GM21737 (cell line): ENCODE results near the gene ALDH3A1.

Experiments used
- ATAC-seq: cut with Tn5 transposase; IDR thresholded peaks from one replicate; pipeline ENCODE4 v1.9.1; 2021; ENCODE audit warnings: mild to moderate bottlenecking, moderate library complexity; ENCODE audit not compliant: unreplicated experiment

ALDH3A1 gene

DNA sequence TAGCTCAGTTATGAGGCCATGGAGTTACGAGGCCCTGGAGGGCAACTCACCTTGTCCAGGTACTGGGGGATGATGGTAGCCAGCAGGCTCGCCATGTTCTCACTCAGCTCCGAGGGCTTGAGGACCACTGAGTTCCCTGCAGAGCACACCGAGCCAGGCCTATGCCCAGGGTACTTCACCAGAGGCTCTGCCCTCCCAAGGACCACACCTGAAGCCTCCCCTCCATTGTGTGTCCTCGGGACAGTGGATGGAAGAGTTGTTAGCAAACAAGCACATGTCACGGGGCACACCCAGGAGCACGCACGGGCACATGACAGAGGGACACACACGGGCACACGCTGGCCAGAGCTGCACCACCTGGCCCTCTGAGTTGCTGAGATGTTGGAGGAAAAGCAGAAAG is 5.6 kb downstream of the ALDH3A1 start:
- ATAC-seq = no peak

DNA sequence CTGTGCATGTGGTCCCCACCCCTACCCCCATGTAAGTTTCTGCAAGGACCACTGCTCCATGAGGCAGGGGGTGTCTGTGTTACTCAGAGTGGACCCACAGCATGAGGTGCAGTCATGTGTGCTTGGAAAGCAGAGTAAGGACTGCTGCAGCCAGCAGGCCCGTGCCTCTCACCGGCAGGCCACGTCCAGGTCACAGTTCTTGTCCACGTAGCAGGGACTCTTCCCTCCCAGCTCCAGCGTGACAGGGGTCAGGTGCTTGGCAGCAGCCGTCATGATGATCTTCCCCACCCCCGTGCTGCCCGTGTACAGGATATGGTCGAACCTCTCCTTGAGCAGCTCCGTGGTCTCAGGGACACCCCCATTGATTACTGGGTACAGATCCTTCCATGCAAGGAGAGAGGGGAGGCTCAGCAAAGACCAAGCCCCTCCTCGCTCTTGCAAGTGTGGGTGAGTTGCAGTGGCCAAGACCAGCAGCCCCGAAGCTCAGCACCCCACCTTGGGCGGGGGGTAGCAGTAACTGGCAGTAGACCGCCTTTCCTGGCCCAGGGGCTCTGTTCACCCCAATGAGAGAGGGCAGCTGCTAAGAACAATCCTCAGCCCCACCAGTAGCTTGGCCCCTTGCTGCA is 6.2 kb downstream of the ALDH3A1 start:
- no peak for ATAC-seq

DNA sequence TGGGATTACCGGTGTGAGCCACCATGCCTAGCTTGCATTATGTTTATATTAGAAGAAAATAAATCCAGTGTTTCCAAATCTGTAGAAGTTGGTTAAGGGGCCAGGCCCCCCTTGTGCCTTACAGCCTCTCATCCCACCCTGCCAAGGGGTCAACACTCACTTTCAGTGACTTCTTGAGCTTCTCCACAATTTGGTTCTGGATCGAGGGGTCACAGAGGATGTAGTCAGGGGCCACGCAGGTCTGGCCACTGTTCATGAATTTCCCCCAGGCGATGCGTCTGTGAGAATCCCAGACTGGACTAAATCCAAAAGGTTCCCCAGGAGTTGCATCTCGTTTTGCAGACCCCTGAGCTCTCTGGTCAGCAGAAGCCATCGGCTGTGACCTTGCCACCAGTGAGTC is 7.2 kb downstream of the ALDH3A1 start:
- ATAC-seq = no peak

DNA sequence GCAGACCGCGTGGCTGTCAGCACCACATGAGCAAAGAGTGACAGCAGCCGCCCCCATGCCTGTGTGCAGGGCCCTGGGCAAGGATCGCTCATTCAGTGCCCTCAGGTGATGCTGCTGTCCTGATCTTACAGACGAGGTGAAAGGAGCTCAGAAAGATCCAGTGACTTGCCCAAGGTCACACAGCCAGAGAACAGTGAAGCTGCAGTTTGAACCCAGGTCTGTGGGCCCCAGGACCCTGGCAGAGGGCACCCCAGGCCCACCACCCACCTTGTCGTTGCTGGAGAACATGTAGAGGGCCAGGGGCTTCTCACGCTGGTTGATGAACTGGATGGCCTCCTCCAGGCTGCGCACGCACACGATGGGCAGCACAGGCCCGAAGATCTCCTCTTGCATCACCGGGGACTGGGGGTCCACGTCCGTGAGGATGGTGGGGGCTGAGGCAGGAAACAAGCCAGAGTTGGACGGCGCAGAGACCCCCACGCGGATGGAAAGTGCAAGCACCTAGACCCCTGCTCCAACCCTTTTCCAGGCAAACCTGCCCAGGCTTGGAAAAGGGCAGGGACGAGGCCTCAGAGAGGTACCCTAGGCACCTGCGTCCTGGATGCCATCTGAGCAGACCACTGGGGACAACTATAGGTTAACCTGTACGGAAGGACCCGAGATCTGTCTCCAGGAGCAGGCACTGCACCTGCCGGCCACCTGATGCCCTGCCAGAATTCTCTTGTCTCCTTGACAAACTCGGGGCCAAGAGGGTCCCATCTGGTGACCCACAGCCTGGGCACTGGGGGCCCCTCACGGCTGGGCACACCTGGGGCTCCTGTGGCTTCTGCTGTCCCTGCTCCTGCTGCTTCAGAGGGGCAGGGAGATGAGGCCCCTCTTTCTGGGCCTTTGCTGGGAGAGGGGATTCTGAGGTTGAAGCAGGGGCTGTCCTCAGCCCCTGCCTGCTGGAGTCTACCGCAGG is 8.6 kb downstream of the ALDH3A1 start:
- ATAC-seq = no peak

DNA sequence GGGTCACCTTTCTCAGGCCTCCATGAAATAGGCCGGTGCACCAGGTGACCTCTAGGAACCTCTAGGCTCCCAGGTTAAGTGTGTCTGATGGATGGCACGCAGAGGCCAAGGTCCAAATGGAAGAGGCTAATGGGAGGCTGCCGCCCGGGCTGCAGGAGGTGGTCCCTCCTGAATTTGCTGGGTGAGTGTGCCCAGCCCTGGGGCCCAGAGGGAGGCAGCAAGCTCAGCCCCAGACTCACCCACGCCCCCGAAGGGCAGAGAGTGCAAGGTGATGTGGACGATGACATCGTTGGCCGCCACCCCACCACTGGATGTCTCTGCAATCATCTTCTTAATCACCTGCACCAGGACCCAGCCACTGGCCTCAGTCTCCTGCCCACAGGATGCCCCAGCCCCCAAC is 9.3 kb downstream of the ALDH3A1 start:
- no peak for ATAC-seq

DNA sequence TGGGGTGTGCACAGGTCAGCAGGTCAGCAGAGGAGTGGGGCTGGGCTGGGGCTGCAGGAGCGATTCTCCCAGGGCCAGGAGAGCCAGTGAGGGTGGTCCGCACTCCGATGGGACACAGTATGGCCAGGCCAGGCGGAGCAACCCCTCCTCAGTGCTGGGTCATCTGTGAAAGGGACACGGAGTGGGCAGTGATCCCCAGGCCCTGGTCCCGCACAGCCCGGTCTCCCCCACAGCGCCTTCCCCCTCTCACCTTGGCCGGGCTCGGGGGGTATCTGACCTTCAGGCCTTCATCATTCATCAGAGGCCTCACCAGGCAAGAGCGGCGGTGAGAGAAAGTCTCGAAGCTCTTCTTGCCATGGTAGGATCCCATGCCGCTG is 10.0 kb downstream of the ALDH3A1 start:
- ATAC-seq = no peak

DNA sequence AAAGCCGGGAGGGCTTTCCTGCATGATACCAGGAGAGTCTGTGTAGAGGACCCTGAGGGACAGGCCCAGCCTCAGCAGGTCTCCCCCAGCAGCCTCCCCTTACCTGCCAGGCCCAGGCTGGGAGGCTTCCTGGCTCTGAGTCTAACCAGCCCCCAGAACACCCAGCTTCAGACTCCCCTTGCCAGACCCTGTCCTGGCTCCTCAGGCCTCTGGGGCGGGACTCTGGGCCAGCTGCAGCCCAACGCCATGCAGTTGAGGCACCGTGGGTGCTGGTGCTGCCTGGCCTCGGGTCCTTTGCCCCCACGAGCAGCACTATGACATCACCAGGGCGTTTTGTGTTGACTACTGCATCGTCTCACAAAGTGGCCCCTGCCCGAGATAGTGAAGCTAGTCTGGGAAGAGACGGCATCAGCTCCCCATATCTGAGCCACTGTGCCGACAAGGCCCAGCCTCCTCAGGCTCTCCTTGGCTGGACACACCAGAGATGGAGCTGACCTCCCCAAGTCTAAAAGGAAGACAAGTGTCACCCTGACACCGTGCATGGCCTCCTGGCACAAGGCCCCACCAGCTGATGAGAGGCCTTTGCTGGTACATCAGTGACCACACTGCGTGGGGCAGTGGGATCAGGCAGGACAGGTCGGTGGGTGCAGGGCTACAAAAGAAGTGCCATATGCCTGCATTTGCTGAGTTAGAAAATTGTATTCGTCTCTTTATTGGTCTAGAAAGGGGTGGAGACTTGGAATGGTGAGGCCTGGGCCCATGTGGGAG is 10.6 kb downstream of the ALDH3A1 start:
- no peak for ATAC-seq

DNA sequence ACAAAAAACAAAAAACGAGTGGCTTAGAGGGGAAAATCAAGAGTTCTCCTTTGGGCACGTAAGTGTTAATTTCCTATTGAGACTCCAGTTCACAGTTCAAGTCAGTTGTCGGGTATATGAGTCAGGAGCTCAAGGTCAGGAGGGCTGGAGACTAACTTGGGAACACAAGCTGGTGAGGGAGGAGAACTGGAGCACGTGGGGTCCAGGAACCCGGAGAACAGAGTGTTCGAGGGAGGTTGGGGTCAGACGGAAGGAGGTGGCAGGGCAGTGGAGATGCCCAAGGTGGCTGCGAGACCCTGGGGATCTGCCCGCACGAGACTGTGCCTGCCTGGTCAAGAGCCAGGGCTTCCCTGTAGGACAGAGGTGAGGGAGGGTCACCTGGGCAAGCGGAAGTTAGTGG is 12.0 kb downstream of the ALDH3A1 start:
- no peak for ATAC-seq

DNA sequence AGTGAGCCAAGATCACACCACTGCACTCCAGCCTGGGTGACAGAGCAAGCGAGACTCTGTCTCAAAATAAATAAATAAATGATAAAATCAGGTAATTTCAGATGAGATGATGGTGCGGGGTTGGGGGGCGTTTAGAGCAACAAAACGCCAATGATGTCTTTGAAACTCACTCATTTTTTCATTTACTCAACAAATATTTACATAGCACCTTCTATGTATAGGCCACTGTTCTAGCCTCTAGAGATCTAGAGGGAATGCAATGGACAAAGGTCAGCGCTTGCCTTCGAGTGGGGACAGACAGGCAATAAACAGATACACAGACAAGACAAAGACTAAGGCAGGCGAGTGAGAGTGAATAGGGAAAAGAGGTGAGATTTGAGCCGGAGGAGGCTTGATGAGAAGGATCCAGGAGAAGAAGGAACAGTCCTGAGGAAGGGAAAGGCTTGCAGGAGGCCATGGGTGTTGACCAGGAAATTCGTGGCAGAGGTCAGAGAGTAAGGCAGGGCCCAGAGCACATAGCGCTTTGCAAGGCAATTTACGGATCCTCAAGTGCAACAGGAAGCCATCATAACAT is 14.1 kb downstream of the ALDH3A1 start:
- ATAC-seq = no peak

DNA sequence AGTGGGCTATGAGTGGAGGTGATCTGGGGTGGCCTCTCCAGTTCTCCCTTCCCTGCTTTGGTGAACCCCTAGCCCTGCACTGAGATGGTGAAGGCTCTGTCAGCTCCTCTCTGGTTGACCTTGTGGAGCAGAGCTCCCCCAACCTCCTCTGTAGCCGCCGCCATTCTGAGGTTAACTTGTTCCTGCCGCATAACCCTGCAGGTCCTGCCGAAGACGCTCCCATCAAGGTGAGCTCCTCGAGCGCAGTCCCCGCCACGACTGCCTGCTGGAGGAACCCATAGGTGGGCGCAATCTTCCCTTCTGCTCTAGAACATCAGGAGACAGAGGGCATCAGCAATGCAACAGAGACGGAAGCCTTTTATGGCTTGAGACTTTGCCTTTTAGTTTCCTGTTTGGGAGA is 16.5 kb downstream of the ALDH3A1 start:
- no peak for ATAC-seq

DNA sequence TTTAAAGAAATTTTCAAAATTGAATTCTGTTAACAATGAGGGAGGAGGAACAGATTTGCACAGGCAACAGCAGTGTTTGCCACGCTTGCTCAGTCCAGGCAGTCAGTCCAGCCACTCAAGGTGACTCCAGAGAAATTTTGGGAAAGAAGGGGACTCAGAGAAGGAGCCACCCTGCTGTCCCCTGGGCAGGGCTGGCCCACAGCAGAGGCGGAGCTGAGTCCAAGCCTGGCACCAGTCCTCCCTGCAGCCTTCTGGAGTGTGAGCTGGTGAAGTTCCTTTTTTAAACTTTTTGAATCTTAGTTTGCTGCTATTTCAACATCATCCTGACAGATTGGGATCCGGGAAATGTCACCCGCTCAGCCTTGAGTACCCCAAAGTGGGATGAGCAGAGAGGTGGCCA is 17.3 kb downstream of the ALDH3A1 start:
- ATAC-seq = no peak

DNA sequence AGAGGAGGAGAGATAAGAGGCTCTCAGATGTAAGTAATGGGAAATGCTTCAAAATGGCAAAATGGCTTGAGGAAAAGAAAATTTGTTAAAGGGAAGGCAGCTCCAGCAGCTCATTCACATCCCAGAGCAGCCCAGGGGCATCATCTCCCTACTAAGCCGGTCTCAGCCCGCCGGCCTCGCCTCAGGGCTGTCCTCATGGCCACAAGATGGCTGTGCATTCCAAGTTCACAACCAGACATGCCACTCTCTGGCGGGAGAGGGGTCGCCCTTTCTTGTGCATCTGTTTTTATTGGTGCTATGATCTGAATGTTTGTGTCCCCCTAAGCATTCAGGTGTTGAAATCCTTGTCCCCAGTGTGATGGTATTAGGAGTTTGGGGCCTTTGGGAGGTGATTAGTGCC is 18.2 kb downstream of the ALDH3A1 start:
- ATAC-seq = no peak

DNA sequence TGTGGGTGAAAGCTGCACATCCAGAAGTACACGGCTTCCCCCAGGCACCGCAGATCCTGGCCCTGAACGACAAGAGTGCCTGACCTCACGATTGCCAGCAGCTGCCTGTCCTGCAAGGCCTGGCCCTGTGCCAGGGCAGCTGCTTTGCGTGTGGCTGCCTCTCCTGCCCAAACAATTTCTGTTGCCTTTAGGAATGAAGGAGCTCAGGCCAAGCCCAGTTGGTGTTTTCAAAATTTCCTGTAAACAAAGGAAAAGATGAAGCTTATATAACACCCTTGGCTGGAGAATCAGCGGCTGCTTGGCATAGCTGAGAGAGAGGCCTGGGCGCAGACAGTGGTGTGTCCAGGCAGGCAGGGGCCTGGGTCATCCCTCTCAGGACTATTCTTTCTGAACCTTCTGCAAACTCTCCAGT is 20.0 kb downstream of the ALDH3A1 start:
- ATAC-seq = no peak

DNA sequence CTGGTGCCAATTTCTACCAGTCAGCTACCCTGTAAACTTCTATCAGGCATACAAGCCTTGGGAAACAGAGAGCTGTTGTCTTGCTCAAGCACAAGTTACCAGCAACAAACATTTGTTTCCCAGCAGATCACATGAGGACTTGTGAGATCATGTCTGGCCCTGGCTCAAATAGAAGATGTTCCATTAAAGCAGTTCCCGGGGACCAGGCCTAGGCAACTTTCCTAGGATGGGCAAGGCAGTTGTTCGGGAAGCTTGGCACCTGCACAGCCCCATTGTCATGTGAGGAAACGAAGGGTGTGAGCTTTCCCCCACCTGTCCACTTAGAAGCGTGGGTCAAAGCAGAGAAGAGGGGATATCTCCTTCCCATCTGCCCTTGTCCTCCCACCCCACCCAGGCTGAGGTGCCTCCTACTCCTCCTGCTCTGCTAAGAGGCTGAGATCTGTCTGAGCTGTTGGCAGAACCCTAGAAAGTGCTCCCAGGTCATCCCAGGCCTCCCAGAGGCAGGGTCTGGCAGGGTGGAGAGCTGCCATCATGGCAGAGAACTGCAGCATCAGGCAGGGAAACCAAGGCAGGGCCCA is 20.5 kb downstream of the ALDH3A1 start:
- ATAC-seq = no peak

DNA sequence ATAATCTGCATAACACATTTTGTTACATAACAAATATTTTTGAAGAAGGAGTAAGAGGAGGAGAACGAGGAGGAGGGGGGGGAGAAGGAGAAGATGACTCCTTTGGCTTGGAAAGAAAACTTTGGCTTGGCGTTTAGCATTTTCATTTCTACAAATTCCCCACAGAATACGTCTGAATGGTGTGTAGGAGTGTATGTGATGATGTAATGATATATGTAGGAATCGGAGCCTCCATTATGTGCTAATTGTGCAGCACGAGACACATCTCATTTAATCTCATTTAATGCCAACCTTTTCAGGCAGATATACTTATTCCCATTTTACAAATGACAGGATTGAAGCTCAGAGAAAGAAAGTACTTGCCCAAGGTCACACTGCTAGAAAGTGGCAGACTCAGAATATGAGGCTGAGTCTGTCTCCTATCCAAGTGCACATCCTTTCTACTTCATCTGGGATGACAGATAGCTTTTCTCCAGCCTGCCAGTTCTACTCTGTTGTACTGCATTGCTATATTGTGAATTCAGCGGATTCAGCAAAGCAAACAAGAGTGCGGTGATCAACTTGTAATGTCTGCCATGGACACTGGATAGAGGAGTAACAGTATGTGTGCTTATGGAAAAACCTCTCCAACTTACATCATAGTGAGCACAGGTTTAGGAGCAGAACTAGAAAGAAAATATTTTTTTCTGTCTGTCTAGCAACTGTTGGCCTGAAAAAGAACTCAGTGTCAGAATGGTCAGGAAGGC is 21.3 kb downstream of the ALDH3A1 start:
- no peak for ATAC-seq

DNA sequence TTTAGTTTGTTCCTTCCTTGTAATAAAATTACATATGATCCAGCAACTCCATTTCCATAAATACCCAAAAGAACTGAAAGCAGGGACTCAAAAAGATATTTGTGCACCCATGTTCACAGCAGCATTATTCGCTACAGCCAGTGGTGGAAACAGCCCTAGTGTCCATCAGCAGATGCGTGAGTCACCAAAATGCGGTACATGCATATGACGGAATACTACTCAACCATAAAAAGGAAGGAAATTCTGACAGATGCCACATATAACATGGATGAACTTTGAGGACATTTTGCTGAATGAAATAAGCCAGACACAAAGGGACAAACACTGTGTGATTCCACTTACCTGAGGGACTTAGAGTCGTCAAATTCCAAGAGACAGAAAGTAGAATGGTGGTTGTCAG is 22.6 kb downstream of the ALDH3A1 start:
- no peak for ATAC-seq

DNA sequence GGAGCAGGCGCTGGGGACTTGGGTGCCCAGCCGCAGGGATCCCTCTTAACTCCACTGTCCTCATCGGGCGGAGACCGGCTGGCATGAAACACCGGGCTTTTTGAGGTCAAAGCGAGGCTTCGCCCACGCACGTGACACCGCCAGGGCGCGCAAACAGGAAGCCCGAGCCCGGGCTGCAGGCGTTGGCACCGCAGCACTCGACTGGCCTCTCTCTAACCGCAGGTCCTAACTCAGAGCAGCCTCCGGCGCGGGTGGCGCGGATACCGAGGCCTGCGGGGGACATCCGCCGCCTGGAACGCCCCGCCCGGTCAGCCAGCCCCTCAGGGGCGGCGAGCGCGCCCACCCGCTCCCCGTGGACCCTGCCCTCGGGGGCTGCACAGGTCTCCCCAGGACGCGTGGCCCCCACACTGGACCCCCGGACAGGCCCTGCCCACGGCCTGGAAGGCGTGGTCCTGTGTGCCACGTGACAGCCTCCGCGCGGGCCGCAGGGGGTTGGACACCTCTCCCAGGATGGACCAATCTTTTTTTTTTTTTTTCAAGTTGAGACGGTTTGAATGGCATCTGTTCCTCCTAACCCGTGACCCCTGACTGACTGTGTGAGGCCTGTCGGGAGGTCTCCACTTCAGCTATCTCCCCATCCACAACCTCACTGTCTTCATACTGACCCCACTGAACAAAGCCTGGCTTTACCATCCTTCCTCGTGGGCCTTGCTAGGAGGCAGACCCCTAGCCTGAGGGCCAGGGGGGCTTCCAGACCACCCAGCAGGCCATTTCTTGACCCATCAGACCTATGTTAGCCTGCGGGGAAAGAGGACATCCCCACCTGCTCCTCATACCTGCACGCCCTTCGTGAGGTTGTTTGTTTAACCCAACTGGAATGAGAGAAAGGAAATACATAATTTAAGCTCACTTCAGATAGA is 23.3 kb downstream of the ALDH3A1 start:
- no peak for ATAC-seq

DNA sequence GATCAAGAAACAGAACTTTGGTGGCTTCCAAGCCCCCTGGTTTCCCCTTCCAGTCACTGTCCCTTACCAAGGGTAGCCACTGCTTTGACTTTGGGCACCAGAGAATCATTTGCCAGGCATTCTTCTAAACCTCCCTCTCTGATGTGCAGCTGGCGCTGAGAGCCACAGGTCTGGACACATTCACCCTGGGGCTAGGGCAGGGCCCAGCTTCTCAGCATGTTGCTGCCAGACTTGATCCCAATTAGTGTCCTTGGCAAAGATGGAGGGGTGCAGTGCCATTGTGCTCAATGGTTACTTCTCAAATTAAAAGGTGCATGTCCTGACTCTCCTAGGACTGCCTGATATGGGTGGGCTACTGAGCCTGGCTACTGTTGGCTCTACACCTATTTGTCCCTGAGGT is 24.1 kb downstream of the ALDH3A1 start:
- no peak for ATAC-seq
